ENCODE results near the gene TFAP2E.
"Not testable (repeated sequence)": the region's sequence is repeated elsewhere in the genome, so short reads cannot be mapped to it uniquely, and the experiment has no call there.

The TFAP2E gene

GRCh38 chr1:35574655-35575415 lies 1.7 kb downstream of the TFAP2E start:
- no peak for DNase-seq

GRCh38 chr1:35575416-35575958 lies 2.4 kb downstream of the TFAP2E start:
- DNase-seq: no peak

DNA sequence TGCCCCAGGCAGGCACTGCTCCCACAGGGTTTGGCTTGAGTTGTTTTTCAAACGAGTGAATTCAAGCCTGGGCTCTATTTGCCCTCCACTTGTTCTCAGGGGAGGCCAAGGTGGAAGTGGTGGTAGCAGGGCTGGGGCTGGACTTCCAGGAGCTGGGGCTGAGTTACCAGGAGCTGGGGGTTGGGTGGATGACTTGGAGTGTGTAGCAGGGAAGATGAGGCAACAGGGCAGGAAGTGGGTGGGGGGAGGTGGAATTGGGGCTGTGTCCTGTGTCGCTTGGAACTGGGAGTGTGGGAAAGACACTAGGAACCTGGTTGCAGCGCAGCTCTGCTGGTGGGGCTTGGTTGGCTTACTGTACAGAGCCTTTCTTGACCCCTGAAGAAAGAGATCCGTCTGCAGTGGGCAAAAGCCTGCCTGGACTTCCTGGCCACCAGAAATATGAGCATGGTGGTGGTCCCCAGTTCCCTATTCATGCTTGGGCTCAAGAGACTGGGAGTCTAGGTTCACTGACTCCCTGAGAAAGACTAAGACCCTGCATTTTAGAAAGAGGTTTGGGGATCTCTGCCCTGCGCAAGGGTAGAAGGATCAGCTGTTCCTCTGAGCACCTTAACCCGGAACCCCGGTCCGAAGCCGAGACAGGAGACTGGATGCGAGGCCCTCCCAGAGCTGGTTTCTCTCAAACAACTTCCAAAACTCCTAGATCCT lies 3.1 kb downstream of the TFAP2E start:
- DNase-seq: no peak

GRCh38 chr1:35576766-35577070 lies 3.6 kb downstream of the TFAP2E start:
- DNase-seq: not testable (repeated sequence)

- peak; percentile 58 to 59 for DNase-seq
Observed at GRCh38 chr1:35577071-35577998, 4.2 kb downstream of the TFAP2E start.

DNA sequence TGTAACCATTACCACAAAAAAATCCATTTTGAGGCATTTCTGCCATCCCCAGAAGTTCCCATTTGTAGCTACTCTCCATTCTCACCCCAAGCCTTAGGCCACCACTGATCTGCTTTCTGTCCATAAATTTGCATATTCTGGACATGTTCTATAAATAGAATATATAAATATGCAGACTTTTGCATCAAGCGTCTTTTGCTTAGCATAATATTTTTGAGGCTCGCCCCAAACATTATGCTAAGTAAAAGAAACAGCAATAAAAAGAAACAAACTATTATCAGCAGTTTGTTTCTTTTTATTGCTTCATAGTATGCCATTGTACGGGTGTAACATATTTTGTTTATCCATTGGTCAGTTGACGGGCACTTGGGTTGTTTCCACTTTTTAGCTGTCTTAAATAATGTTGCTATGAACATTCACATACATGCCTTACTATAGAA lies 7.9 kb downstream of the TFAP2E start:
- no peak for DNase-seq

DNA sequence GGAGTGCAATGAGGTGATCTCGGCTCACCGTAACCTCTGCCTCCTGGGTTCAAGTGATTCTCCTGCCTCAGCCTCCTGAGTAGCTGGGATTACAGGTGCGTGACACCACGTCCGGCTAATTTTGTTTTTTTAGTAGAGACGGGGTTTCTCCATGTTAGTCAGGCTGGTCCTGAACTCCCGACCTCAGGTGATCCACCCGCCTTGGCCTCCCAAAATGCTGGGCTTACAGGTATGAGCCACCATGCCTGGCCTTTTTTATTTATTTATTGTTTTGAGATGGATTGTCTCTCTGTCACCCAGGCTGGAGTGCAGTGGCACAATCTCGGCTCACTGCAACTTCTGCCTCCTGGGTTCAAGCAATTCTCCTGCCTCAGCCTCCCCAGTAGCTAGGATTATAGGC lies 8.5 kb downstream of the TFAP2E start:
- DNase-seq: not testable (repeated sequence)

DNA sequence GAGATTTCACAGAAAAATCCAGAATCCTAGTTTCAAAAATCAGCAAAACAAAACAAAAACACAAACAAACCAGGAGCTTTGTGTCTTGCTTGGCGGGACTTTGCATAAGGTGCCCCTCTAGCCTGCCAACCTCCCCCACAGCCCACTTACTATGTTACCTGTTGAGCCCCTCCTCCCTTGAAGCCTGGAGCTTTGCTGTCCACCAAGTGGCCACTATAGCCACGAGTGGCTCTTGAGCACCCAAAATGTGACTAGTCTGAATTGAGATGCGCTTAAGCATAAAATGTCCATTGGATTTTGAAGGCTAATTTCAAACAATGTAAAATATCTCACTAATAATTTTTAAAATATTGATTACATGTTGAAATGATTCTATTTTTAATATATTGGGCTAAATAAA lies 12.2 kb downstream of the TFAP2E start:
- DNase-seq: no peak

DNA sequence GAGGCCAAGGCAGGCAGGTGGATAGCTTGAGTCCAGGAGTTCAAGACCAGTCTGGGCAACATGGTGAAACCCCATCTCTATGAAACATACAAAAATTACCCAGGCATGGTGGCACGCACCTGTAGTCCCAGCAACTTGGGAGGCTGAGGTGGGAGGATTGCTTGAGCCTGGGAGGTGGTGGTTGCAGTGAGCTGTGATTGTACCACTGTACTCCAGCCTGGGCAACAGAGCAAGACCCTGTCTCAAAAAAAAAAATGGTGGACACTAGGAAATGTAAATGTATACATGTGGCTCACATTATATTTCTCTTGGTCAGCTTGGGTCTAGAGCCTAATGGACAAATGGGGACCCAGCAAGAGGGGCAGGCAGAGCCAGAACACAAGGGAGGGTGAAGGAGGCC lies 12.7 kb downstream of the TFAP2E start:
- not testable (repeated sequence) for DNase-seq

- DNase-seq: no peak
Observed at GRCh38 chr1:35586808-35587207, 13.7 kb downstream of the TFAP2E start.

- no peak for DNase-seq
Observed at GRCh38 chr1:35587736-35588135, 14.6 kb downstream of the TFAP2E start.

DNA sequence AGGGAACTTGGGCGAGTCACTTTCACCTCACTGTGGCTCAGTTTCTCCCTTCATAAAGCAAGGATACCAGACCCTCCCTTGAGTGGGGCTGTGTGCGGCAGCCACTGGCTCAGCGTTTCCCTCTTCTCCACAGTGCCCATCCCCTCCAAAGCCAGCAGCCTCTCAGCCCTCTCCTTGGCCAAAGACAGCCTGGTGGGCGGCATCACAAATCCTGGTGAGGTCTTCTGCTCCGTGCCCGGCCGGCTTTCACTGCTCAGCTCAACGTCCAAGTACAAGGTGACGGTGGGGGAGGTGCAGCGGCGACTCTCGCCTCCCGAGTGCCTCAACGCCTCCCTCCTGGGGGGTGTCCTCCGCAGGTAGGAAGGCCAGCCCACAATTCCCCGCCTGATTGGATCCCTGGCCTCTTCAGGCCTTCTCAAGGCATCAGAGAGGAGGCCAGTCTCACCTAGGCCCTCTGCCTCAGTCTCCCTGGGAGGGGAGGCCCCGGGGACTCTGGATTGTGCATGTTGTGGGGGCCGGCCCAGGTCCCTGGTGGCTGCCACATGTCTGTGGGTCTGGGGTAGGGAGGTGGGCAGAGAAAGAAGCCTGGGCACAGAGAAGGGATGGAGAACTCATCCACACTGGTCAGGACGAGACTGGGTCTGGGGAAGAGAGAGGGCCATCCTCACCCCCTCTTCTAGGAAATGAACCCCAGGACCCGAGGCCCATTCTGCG lies 15.2 kb downstream of the TFAP2E start:
- DNase-seq: no peak

- DNase-seq: no peak
Observed at GRCh38 chr1:35589516-35590427, 16.7 kb downstream of the TFAP2E start.

DNA sequence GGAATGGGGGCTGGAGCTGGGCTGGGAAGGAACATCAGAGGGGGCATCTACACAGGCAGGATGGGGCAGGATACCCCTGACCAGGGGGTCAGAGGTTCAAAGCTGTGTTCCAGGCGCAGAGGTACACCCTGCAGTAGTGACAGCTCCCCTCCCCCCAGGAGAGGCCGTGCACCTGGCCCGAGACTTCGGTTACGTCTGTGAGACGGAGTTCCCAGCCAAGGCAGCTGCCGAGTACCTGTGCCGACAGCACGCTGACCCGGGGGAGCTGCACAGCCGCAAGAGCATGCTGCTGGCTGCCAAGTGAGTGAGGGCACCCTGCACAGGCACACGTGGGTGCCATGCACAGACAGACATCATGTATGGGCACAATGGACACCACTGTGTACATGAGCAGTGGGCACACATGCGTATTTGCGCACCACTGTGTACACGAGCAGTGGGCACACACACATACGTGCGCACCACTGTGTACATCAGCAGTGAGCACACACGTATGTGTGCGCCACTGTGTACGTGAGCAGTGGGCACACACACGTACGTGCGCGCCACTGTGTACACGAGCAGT lies 17.4 kb downstream of the TFAP2E start:
- no peak for DNase-seq

DNA sequence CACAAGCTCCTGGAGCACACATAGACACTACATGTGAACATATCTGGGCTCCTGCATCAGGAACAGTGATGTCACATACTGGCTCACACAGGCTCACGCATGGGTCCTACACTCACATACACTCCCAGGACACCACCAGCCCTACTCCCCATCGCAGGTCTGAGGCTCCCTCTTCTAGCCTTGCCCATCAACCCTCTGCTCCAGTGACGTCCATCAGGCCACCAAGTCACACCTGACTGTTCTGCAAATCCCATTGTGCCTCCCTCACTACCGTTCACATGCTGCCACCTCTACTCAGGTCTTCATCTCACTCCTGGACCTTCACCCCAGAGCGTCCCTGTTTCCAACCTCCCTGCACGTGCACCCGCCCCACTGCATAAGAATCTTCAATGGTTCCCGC lies 18.1 kb downstream of the TFAP2E start:
- DNase-seq: no peak

DNA sequence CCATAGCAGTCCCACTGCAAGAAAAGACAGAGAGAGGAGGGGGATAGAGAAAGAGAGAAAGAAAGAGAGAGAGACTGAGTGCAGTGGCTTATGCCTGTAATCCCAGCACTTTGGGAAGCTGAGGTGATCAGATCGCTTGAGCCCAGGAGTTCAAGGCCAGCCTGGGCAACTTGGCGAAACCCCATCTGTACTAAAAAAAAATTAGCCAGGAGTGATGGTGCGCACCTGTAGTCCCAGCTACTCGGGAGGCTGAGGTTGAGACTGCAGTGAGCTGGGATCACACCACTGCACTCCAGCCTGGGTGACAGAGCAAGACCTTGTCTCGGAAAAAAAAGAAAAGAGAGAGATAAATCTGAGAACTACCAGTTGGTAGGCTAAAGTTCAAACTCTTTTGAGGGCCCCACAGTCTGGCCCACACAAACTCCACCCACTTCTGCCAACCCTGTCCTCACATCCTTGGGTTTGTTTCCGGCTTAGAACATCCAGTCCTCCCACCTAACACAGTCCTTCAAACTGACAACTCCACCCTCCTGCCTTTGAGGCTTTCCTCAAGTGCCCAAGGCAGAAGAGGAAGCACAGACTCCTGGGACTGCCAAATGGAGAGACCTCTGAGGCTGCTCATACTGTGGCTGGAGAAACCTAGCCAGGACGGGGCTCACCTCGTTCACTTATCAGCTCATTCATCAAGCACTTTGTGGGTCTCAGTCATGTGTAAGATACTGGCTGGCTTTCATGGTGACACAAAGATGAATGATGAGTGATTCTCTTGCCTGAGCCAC lies 20.1 kb downstream of the TFAP2E start:
- no peak for DNase-seq

- DNase-seq: no peak
Observed at GRCh38 chr1:35594005-35594760, 21.1 kb downstream of the TFAP2E start.

- no peak for DNase-seq
Observed at GRCh38 chr1:35595684-35596083, 22.6 kb downstream of the TFAP2E start.

DNA sequence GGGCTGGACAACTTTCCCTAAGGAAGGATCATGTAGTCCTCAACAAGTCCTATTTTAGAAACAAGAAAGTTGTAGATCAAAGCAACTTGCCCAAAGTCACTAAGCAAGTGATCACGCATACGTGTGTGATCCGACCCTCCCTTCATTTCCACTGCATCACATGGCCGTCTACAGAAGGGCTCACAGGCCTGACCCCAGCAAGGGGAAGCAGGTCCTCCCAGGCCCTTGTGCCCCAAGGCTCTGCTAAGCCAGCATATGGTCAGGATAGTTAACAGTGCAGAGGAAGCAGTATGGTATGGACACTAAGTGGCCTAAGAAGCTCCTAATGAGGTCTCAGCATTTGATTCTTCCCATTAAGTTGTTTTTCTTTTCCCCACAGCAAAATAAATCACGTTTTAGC lies 24.8 kb downstream of the TFAP2E start:
- DNase-seq: no peak

Data from stimulated activated CD4-positive, alpha-beta T cell treated with anti-CD3 and anti-CD28 coated beads, Interleukin-2, amount 100 ng/mL, for 24 hours (primary cell).